Breast epithelium (tissue), 4 donors: ENCODE data around the gene KRTAP9-1. TPM values are rescaled to one million over a fixed set of nuclear protein-coding genes. Genes with fewer than 3 reads are reported as not detected.

Experiments used
- DNase-seq, 2 donors: peaks; one replicate each; pipeline ENCODE4 v3.0.0-alpha.2; 2019; ENCODE audit warnings: low spot score in 2 of 2
- H3K27ac ChIP-seq, 2 donors: fragments of 200-600 bp; sonication (generic) in 1 of 2; one replicate each; pipeline ENCODE4 v1.5.1; 2016 to 2019; ENCODE audit warnings: mild to moderate bottlenecking in 1 of 2
- H3K27me3 ChIP-seq, 2 donors: fragments of 200-600 bp; sonication (generic) in 1 of 2; one replicate each; pipeline versions ENCODE4 v1.5.1 to v1.6.0; 2017 to 2019; ENCODE audit warnings: control low read depth in 1 of 2, mild to moderate bottlenecking in 1 of 2
- H3K36me3 ChIP-seq: fragments of 200-600 bp; one replicate; pipeline ENCODE4 v1.5.1; 2019
- H3K4me1 ChIP-seq, 2 donors: fragments of 200-600 bp; sonication (generic); one replicate each; pipeline ENCODE4 v1.5.1; 2016 to 2019; ENCODE audit warnings: control low read depth in 1 of 2
- H3K4me3 ChIP-seq, 3 donors: fragments of 200-600 bp; sonication (generic); 1 replicate in 2 of 3; 2 replicates in 1 of 3; pipeline ENCODE4 v1.5.1; 2016 to 2019; ENCODE audit warnings: mild to moderate bottlenecking in 3 of 3, moderate library complexity in 2 of 3
- H3K9me3 ChIP-seq, 2 donors: fragments of 200-600 bp; sonication (generic) in 1 of 2; one replicate each; pipeline ENCODE4 v1.5.1; 2016 to 2019; ENCODE audit warnings: control low read depth in 1 of 2
- CTCF ChIP-seq, 3 donors: fragments of 450-650 bp; IDR thresholded peaks; one replicate each; pipeline ENCODE4 v1.5.1; 2016 to 2017; ENCODE audit warnings: antibody characterized with exemption in 3 of 3, mild to moderate bottlenecking in 3 of 3, moderate library complexity in 3 of 3
- POLR2A ChIP-seq: fragments of 450-650 bp; IDR thresholded peaks from one replicate; pipeline ENCODE4 v1.6.1; 2016; ENCODE audit warnings: antibody characterized with exemption, mild to moderate bottlenecking, moderate library complexity
- POLR2AphosphoS5 ChIP-seq, 3 donors: sonication (generic); formaldehyde crosslinking; IDR thresholded peaks; one replicate each; pipeline ENCODE4 v1.6.1; 2017; ENCODE audit warnings: antibody characterized with exemption in 3 of 3
- intact Hi-C: fragments of 100-400 bp; cut with DNase I; formaldehyde crosslinking; loops from one replicate; pipeline ENCODE4 v1.15.1; 2023; ENCODE audit warnings: low total_unique reads
- total RNA-seq, 3 donors: library from RNA; depleted of rRNA; stranded (reverse); fragments of >200 nt; gene quantifications; one replicate each; pipeline ENCODE4 v1.1.0, GENCODE V29; 2016

The KRTAP9-1 gene
- total RNA-seq, 3 donors from 2014 or later, result not detected

GRCh38 chr17:41184480-41184961 lies 5.2 kb upstream of the KRTAP9-1 start, which contains the start of gene KRTAP4-1:
Gene KRTAP4-1 (minus strand): TSS chr17:41184911. CDS start chr17:41184854, 57 bp downstream.
- Histone ChIP-seq H3K36me3 (no peaks in the 10 kb centered on the region), H3K4me3 (no peak within 1 kb of the TSS), H3K4me1 (no peaks in the 10 kb centered on the region), H3K9me3 (no peaks in the 10 kb centered on the region), H3K27ac (no peak within 1 kb of the TSS), H3K27me3 (no peaks in the 10 kb centered on the region)
- no peak for DNase-seq
- intact Hi-C loops, result no loop called here
- TF ChIP-seq POLR2A, result no peak
- no peak for TF ChIP-seq POLR2AphosphoS5 (IDR thresholded peaks at IDR 0.05)

- H3K27ac ChIP-seq, result no peak overlapping the region
- H3K36me3 ChIP-seq, result no peaks in the 10 kb centered on the region
- intact Hi-C loops, result no loop called here
- no peak for TF ChIP-seq CTCF (IDR thresholded peaks at IDR 0.05)
- TF ChIP-seq POLR2AphosphoS5 (IDR thresholded peaks at IDR 0.05), result no peak
- TF ChIP-seq POLR2A, result no peak
- H3K4me1 ChIP-seq, result no peaks in the 10 kb centered on the region
- no peaks in the 10 kb centered on the region for H3K9me3 ChIP-seq
- no peak overlapping the region for H3K4me3 ChIP-seq
- no peak for DNase-seq
- H3K27me3 ChIP-seq, result no peaks in the 10 kb centered on the region
Measured at GRCh38 chr17:41185001-41185400, 4.7 kb upstream of the KRTAP9-1 start.

GRCh38 chr17:41186872-41187271 lies 2.8 kb upstream of the KRTAP9-1 start:
- Histone ChIP-seq H3K9me3 (no peaks in the 10 kb centered on the region), H3K27ac (no peak overlapping the region), H3K36me3 (no peaks in the 10 kb centered on the region), H3K4me3 (no peak overlapping the region), H3K4me1 (no peaks in the 10 kb centered on the region), H3K27me3 (no peaks in the 10 kb centered on the region)
- TF ChIP-seq POLR2A (no peak), POLR2AphosphoS5 (IDR thresholded peaks at IDR 0.05) (no peak), CTCF (IDR thresholded peaks at IDR 0.05) (no peak)
- intact Hi-C loops, result no loop called here
- no peak for DNase-seq

- intact Hi-C loops, result no loop called here
- no peaks in the 10 kb centered on the region for H3K9me3 ChIP-seq
- H3K27ac ChIP-seq, result no peak overlapping the region
- H3K36me3 ChIP-seq, result no peaks in the 10 kb centered on the region
- DNase-seq, result no peak
- H3K27me3 ChIP-seq, result no peaks in the 10 kb centered on the region
- H3K4me1 ChIP-seq, result no peaks in the 10 kb centered on the region
- TF ChIP-seq POLR2A, result no peak
- TF ChIP-seq POLR2AphosphoS5 (IDR thresholded peaks at IDR 0.05), result no peak
- TF ChIP-seq CTCF (IDR thresholded peaks at IDR 0.05), result no peak
- no peak overlapping the region for H3K4me3 ChIP-seq
Measured at GRCh38 chr17:41190328-41190727, 641 bp downstream of the KRTAP9-1 start.

- no peak for TF ChIP-seq POLR2A
- no peak for TF ChIP-seq CTCF (IDR thresholded peaks at IDR 0.05)
- TF ChIP-seq POLR2AphosphoS5 (IDR thresholded peaks at IDR 0.05), result no peak
- no peaks in the 10 kb centered on the region for H3K36me3 ChIP-seq
- no peaks in the 10 kb centered on the region for H3K27me3 ChIP-seq
- H3K9me3 ChIP-seq, result no peaks in the 10 kb centered on the region
- DNase-seq, result no peak
- intact Hi-C loops, result no loop called here
- no peak overlapping the region for H3K27ac ChIP-seq
- H3K4me3 ChIP-seq, result no peak overlapping the region
- no peaks in the 10 kb centered on the region for H3K4me1 ChIP-seq
Measured at GRCh38 chr17:41196068-41196467, 6.4 kb downstream of the KRTAP9-1 start.
